Forelimb muscle (tissue), 1 donor: ENCODE data around the gene SLC2A6. TPM values are rescaled to one million over a fixed set of nuclear protein-coding genes. Genes with fewer than 3 reads are reported as not detected.

ENCODE experiments used
- DNase-seq: peaks from one replicate; pipeline ENCODE4 v3.0.0-alpha.2; 2013; ENCODE audit warnings: low read depth
- polyA plus RNA-seq: library from polyadenylated mRNA; unstranded; fragments of 120-200 nt; gene quantifications from one replicate; pipeline ENCODE4 v1.2.1, GENCODE V29; 2013; ENCODE audit not compliant: insufficient read length

Gene SLC2A6
- polyA plus RNA-seq, 1 donor, result 1.2 TPM

DNA sequence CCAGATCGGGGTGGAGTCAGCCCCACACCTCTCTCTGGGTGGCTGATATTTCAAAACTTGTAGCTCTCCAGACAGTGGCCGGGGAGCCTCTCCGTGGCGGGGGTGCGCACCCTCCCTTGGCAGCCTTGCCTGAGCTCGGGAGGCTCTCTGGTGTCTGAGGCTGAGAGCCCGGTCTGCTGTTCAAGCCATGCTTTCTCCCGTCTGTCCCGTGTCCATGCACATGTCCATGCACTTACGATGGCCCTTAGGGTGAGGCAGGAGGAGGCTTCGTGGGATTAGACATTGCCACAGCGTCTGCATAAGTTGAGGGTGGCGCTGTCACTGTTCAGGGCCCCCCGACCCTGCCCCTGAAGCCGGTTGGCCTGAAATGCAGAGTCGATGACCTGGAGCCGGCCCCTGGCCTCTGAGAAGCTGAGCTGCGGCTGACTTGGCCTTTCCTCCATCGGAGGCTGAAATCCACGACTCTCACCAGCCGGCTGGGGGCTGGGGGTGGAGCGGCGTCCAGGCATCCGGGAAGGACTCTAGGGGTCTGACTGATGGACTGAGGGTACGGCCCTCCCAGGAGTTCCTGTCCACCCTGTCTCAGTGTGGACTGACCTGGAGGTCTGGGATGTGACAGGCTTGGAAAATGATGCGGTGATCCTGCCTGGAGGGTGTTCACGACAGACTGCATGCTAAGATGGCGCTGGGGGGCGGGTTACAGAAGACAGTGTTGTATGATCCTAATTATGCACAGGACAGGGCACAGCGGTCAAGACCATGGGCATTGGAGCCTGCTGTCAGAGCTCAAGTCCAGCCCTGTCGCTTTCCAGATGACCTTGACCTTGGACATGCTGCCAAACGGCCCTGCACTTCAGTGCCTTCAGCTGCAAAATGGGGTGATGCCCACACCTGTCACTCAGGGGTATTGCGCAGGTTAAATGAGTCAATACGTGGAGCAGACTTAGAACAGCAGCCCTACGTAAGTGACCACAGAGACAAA is 18.3 kb upstream of the SLC2A6 start:
- DNase-seq, result no peak

DNA sequence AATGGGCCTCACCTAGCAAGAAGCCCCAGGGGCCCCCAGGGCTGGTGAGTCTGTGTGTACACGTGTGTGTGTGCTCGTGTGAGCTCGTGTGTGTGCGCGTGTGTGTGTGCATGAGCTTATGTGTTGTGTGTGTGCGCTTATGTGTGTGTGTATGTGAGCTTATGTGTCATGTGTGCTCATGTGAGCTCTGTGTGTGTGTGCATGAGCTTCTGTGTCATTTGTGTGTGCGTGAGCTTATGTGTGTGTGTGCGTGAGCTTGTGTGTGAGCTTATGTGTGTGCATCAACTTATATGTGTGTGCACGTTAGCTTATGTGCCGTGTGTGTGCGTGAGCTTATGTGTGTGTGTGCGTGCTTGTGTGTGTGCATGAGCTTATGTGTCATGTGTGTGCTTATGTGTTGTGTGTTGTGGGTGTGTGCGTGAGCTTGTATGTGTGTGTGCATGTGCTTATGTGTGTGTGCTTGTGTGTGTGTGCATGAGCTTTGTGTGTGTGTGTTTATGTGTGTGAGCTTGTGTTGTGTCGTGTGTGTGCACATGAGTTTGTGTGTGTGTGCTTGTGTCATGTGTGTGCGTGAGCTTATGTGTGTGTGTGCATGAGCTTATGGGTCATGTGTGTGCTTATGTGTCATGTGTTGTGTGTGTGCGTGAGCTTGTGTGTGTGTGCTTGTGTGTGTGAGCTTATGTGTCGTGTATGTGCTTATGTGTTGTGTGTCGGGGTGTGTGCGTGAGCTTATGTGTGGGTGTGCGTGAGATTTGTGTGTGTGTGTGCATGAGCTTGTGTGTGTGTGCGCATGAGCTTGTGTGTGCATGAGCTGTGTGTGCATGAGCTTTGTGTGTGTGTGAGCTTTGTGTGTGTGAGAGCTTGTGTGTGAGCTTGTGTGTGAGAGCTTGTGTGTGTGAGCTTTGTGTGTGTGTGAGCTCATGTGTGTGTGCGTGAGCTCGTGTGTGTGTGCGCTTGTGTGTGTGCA is 16.7 kb upstream of the SLC2A6 start:
- no peak for DNase-seq

DNA sequence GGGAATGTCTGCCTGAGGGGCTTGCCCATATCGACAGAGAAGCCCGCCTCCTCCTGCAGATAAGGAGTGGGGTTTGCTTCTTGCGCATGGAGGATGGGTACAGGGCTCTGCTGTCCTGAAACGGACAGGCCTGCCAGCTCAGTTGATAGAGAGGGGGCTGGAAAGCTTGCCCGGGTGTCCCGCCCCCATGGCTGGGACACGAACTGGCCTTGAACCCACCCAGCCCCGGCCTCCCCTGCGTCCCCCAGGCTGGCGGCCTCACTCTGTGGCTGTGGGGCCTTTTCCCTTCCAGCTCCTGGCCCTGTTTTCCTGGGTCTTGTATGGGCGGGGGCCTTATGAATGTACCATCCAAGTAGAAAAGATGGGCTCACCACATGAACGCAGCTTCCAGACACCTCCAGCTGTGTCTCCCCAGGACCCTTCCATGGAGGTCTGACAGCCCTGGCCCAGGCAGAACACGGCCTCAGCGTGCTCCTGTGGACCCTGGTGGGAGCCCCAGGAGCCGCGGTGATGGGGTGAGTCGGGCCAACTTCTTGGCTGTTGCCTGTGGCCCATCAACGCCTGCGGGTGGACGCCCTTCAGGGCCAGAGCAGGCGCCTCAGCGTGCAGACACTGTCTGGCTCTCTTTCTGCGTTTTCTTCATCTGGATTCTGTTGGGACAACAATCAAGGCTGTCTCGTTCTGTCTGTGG is 15.9 kb upstream of the SLC2A6 start:
- no peak for DNase-seq

DNA sequence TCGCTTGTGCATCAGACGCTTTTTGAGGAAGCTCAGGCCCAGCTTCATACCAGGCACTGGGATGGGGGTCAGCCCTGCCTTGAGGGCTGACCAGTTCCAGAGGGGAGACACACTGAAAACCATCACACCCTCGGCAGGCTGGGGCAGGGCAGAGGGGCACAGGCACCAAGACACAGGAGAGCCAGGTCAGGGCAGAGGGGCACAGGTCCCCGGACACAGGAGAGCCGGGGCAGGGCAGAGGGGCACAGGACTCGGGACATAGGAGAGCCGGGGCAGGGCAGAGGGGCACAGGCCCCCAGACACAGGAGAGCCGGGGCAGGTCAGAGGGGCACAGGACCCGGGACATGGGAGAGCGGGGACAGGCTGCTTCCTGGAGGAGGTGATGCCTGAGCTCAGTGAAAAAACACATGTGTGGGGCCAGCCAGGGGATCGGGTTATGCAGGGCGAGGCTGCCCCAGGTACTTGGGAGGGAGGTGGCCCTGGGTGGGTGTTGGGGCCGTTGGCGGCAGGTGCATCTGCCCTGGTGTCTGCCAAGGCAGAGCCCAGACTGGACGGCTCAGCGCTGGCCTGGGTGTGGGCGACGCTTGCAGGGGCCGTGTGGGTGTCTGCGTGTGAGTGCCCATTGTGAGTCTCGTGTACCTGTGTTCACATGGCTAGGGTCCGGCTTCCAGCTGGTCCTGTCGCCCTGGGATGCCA is 15.1 kb upstream of the SLC2A6 start:
- no peak for DNase-seq

DNA sequence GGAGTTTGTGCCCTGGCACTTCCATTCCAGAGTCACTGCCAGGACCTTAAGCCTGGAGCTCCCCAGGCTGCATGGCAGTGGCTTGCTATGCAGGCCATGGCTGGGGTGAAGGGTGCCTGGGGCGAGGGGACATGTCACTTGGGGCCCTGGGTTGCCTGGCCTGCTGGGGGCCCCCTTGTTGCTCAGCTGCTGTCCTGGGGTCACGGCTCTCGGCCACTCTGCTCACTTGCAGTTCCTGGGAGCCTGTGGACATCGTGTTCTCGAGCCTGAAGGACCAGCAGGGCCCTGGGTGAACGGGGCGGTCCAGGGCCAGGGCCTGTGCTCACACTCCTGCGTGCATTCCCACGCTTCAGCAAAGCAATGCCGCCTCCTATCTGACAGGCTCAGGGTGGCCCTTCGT is 14.5 kb upstream of the SLC2A6 start:
- no peak for DNase-seq

GRCh38 chr9:133492061-133493021 is 13.4 kb upstream of the SLC2A6 start:
- DNase-seq, result no peak

DNA sequence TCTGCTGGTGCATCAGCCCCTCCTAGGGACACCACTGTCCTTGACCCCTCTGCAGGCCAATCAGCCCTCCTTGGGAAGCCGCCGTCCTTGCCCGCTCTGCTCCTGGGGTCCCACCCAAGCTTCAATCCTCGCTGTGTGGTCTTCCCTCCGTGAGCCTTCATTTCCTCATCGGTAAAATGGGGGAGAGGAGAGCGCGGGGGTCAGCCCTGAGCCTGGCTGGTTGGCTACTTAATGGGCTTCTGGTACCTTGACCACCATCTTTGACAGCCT is 12.7 kb upstream of the SLC2A6 start:
- no peak for DNase-seq

GRCh38 chr9:133490865-133491655 is 12.2 kb upstream of the SLC2A6 start:
- DNase-seq, result no peak

DNA sequence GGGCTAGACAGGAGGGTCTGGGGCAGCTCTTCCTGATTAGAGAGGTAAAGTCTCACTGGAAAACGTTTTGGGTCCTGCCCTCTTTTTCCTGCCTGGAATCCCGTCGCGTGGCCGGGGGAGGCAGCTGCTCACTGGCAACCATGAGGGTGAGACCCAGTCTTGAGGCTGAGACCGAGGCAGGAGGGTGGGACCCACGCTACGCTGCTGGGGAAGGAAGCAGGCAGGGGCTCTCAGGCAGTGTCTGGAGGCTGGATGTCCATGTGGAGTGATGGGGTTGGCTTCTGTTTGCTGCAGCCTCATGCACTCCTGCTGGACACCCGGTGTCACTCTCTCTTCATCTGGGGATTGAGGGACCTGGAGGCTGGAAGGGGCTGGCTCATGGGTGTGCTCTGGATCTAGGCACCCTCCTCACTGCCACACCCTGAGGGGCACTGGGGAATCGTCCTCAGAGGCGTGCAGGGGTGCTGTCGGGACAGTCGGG is 11.3 kb upstream of the SLC2A6 start:
- no peak for DNase-seq

DNA sequence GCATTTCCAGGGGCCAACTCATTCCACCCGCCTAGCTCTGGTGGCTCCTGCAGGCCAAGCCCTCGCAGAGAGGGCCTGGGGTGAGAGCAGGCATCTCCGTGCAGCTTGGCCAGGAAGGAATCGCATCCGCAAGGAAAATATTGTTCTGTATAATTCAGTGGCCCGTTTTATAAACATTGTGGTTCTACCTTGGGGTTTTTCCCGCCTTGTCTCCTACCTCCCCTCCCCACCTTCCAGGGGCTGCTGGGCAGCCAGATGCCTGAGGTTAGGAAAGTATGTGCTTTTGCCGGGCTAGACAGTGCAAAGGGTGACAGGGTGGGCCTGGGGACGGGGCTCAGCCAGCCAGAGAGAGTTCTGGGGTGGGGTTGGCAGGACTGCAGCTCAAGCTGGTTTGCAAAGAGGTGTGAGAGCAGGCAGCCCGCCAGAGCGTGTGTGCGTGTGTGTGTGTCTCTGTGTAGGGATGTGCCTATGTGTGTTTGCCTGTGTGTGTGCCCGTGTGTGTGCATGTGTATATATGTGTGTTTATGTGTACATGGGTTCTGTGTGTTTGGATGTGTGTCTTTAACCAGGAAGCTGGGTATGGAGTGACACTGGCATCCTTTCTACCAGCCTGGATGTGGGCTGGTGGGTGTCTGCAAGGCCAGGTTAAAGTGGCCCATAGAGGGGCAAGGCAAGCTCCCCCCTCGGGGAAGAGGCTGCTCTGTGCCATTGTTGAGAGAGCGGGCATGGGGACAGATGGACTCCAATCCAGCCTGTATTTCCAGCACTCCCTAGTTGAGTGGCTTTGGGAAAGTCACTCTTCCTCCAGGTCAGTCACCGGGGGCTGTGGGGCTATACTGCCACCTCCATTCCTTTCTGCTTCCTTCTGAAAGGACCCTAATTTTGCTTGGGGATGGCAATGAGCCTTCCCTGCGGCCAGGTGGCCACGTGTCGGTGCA is 10.6 kb upstream of the SLC2A6 start:
- no peak for DNase-seq

- no peak for DNase-seq
Measured at GRCh38 chr9:133488686-133489252, 9.9 kb upstream of the SLC2A6 start.

DNA sequence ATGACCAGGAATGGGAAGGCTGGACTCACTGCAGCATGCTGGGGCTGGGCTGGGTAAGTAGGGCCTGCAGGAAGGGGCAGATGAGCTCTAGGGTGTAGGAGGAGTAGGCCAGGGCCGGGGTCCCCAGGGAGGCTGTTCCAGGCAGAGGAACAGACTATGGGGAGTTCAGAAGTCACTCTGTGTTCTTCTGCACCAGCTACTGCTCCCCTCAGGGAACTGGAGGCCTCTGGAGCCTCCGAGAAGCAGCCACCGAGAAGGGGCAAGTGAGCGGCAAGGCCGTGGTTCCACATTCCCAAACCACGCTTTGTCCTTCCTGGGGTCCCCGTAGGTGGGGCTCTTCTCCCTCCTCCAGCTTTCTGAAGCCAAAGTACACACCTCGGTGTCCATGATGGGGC is 8.4 kb upstream of the SLC2A6 start:
- DNase-seq, result no peak

DNA sequence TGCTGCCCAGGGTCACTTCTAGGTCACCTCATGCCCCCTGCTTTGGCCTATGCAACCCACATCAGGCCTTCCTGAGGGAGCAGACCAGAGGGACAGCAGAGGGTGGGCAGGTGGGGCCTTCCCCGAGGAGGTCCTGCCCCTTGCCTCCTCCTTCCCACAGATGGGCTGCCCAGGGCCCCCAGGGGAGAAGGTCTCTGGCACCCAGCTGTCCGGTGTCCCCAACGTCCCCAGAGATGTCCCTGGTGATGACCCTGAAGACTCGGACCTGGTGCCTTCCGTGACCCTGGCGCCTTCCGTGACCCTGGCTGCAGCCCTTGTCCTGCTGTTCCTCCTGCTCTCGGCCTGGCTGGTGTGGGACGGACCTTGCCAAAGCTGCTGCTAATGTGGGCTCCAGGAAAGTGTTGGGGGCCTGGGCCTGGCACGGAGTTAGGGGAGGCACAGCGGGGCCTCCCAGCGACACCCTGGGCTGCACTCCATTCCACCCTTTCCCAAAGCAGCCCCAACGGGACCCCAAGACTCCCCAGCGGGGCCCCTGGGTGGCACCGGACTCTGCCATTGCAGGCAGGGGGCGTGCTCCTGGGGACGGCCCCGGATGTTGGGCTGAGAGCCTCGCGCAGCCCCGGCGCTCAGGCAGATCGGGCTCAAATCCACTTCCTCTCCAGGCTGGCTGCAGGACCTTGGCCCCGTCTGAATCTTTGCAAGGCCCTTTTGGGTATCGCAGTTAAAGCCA is 6.8 kb upstream of the SLC2A6 start:
- DNase-seq, result no peak

DNA sequence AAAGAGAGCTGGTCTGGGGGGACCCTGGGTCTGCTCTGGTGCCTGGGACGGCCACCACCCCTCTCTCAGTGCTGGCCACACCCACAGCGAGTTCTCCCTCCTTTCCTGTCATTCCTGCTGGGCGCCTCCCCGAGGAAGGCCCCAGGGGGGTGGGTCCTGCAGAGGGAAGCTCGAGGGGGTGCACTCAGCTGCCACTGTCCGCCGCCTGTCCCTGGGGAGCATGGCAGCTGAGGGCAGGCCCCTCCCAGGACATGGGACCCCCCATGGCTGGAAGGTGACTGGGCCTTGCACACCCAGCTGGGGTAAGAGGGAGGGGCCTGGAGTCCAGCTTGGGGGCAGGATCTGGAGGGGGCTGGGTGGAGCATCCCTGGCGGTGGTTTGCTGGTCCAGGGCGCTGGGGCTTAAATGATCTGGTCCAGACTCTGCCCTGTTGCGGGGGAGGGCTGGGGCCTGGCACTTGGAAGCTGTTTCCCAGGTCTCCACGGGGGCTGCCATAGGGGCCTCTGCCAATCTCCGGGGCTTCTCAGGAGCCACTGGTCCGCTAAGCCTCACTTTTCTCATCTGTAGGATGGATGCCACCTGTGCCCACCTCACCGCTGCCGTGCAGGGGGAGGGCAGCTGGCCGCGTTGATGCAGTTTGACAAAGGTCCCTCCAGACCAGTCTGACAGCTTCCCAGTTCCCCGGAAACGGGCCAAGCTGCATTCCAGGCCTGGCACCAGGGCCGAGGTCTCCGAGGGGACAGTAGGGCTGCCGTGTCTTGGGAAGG is 6.0 kb upstream of the SLC2A6 start:
- no peak for DNase-seq

- no peak for DNase-seq
Measured at GRCh38 chr9:133483611-133484010, 4.7 kb upstream of the SLC2A6 start.
